GM13977 (cell line): ENCODE measurements around the gene ZNF366.

ENCODE experiments used
- DNase-seq: peaks from one replicate; pipeline ENCODE4 v3.0.0; 2012; ENCODE audit warnings: low spot score
- in situ Hi-C: fragments of 300-500 bp; cut with MboI; formaldehyde crosslinking; loops from one replicate; pipeline ENCODE4 v1.12.0; 2022; ENCODE audit warnings: low sequenced_read_pairs, low pct_unique_long_range_greater_than_20kb, mixed read lengths, inconsistent platforms; ENCODE audit not compliant: unreplicated experiment
- TF ChIP-seq, protein P1 (sequence below): IDR thresholded peaks from 2 replicates; pipeline ENCODE4 v1.5.1; 2012; ENCODE audit warnings: mild to moderate bottlenecking, control low read depth; ENCODE audit not compliant: insufficient read depth; ENCODE audit errors: extremely low read depth, missing control alignments

Gene ZNF366

DNA sequence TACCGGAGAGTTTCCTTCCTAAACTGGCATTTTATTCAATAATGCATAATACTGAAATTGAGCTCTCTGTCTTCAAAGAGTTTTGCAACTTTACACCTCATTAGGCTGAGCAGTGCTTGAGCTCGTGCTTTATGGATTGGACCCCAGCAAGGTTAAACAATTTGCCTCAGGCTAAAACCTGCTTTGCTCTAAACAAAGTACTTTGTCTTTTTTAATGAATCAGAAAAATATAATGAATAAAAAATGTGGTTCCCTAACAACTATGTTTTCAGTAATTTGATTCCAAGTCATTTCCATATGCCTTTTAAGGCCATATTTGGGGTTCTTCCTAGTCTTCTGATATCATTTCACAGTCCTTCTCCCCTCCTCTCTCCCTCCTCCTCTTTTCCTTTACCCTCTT, 20.0 kb downstream of the ZNF366 start:
- TF ChIP-seq, protein P1, sequence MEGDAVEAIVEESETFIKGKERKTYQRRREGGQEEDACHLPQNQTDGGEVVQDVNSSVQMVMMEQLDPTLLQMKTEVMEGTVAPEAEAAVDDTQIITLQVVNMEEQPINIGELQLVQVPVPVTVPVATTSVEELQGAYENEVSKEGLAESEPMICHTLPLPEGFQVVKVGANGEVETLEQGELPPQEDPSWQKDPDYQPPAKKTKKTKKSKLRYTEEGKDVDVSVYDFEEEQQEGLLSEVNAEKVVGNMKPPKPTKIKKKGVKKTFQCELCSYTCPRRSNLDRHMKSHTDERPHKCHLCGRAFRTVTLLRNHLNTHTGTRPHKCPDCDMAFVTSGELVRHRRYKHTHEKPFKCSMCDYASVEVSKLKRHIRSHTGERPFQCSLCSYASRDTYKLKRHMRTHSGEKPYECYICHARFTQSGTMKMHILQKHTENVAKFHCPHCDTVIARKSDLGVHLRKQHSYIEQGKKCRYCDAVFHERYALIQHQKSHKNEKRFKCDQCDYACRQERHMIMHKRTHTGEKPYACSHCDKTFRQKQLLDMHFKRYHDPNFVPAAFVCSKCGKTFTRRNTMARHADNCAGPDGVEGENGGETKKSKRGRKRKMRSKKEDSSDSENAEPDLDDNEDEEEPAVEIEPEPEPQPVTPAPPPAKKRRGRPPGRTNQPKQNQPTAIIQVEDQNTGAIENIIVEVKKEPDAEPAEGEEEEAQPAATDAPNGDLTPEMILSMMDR, result no peak
- DNase-seq, result no peak
- in situ Hi-C loops, result no loop called here

DNA sequence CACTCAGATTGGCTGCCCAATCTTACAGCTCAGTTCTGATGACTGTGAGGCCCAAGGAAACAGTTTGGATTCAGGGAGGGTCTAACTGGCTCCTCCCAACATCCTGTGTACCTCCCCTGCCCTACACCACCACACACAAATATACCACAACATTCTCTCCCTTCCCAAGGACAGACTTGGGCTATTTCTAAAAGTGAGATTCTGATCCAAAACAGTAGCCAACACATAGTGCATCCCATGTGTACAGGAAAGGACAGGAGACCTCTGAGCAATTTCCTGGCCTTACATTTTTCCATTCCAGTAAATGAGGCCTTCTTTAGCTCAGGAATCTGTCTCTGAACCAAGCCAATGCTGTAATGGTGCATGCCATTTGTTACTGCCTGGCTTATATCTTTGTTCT, 20.8 kb downstream of the ZNF366 start:
- TF ChIP-seq, protein P1, result no peak
- in situ Hi-C loops, result no loop called here
- DNase-seq, result no peak

- in situ Hi-C loops, result no loop called here
- DNase-seq, result no peak
- TF ChIP-seq, protein P1, result no peak
These were observed 21.7 kb downstream of the ZNF366 start for GRCh38 chr5:72485430-72485974.

DNA sequence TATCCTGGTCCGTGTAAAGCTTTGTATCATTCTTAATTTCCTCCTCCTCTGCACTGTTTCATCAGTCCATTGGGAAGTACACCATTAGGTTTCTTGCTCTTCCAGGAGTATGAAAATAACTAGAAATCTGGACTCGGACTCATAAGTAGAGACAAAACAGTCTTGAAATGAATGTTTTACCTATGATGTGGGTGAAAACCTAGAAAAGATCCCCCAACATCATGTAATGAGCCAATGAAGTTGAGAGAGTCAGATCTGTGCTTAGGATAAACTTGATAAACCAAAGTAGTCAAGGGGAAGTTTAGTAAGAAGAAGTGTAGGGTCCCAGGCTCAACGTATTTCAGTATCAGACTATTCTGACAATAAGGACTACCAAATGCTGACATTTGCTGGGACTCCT, 25.2 kb downstream of the ZNF366 start:
- in situ Hi-C loops, result no loop called here
- no peak for DNase-seq
- TF ChIP-seq, protein P1, result no peak

- DNase-seq, result no peak
- in situ Hi-C loops, result no loop called here
- TF ChIP-seq, protein P1, result no peak
These were observed 26.4 kb downstream of the ZNF366 start for GRCh38 chr5:72480841-72481240.

DNA sequence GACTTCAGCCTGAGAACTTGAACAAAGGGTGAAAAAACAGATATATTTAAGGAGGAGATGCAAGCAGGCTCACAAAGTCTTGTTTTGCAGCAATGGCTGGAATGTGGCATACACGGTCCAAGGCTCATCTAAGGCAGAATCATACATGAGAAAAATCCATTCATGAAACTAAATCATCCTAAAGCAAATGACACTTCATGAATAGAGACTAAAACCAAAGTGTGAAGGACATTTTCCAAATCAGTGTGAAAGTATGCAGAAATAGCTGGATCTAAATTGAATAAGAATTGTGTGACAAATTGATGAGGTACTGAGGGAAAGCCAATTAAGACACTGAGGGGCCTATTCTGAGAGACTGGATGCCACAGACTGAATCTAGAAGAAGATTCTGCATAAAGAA, 27.3 kb downstream of the ZNF366 start:
- DNase-seq, result no peak
- in situ Hi-C loops, result no loop called here
- TF ChIP-seq, protein P1, result no peak

- no peak for DNase-seq
- TF ChIP-seq, protein P1, result no peak
- in situ Hi-C loops, result no loop called here
These were observed 28.5 kb downstream of the ZNF366 start for GRCh38 chr5:72478684-72479083.
